Naive thymus-derived CD4-positive, alpha-beta T cell (primary cell): ENCODE results near the gene HAS3. TPM values are rescaled to one million over a fixed set of nuclear protein-coding genes. Genes with fewer than 3 reads are reported as not detected.
A peak's percentile ranks its signal among the peaks of the same experiment; 100 is the strongest.

Source experiments
- ATAC-seq: fragments of 150-1000 bp; cut with Tn5 transposase; 2 replicates; pipeline ENCODE4 v1.10.0; 2021; ENCODE audit warnings: mild to moderate bottlenecking, moderate library complexity
- CTCF ChIA-PET: fragments of 350-600 bp; sonication (Branson Sonifier 250); formaldehyde crosslinking; loops from one replicate; lab custom pipeline; 2021; ENCODE audit warnings: antibody characterized with exemption; lab: Charles Lee
- POLR2A ChIA-PET: fragments of 350-600 bp; sonication (Branson Sonifier 250); formaldehyde crosslinking; loops from one replicate; lab custom pipeline; 2021; ENCODE audit warnings: antibody characterized with exemption, inconsistent platforms; lab: Charles Lee
- DNase-seq, 9 donors: peaks; one replicate each; pipeline versions ENCODE4 v3.0.0 to v3.0.0-alpha.2; 2020 to 2022; ENCODE audit warnings: mixed read lengths in 1 of 9
- H3K27ac ChIP-seq: one replicate; pipeline ENCODE4 v1.7.0; 2013; ENCODE audit warnings: mild to moderate bottlenecking, low read depth, low read length, moderate library complexity
- H3K27me3 ChIP-seq, 2 donors: one replicate each; pipeline ENCODE4 v1.7.0; 2013; ENCODE audit warnings: low read length in 2 of 2, mild to moderate bottlenecking in 2 of 2, moderate library complexity in 2 of 2; ENCODE audit not compliant: control insufficient read depth in 2 of 2, insufficient read depth in 2 of 2
- H3K36me3 ChIP-seq, 3 experiments: 1 replicate in 2 of 3; 2 replicates in 1 of 3; pipeline ENCODE4 v1.7.0; 2013; ENCODE audit warnings: low read length in 3 of 3, mild to moderate bottlenecking in 3 of 3, moderate library complexity in 1 of 3; ENCODE audit not compliant: insufficient read depth in 3 of 3, control insufficient read depth in 2 of 3
- H3K4me1 ChIP-seq, 2 donors: one replicate each; pipeline ENCODE4 v1.7.0; 2013; ENCODE audit warnings: low read length in 2 of 2, mild to moderate bottlenecking in 2 of 2, moderate library complexity in 1 of 2; ENCODE audit not compliant: control insufficient read depth in 2 of 2, insufficient read depth in 2 of 2
- H3K4me3 ChIP-seq: 2 replicates; pipeline ENCODE4 v1.7.0; 2013; ENCODE audit warnings: mild to moderate bottlenecking, low read length
- H3K9me3 ChIP-seq, 3 experiments: 1 replicate in 2 of 3; 2 replicates in 1 of 3; pipeline ENCODE4 v1.7.0; 2013; ENCODE audit warnings: low read length in 3 of 3; ENCODE audit not compliant: control insufficient read depth in 2 of 3
- H3K27ac Mint-ChIP-seq, 9 donors: one replicate each; pipeline ENCODE4 v1.8.0; 2020 to 2022; ENCODE audit warnings: mixed read lengths in 9 of 9, mild to moderate bottlenecking in 8 of 9, moderate library complexity in 5 of 9, inconsistent platforms in 2 of 9
- H3K27me3 Mint-ChIP-seq, 5 donors: one replicate each; pipeline ENCODE4 v1.8.0; 2021 to 2022; ENCODE audit warnings: mixed read lengths in 5 of 5, mild to moderate bottlenecking in 1 of 5
- H3K36me3 Mint-ChIP-seq, 5 donors: one replicate each; pipeline ENCODE4 v1.8.0; 2020 to 2022; ENCODE audit warnings: mixed read lengths in 5 of 5, mild to moderate bottlenecking in 3 of 5, inconsistent platforms in 1 of 5
- H3K4me1 Mint-ChIP-seq, 7 donors: one replicate each; pipeline ENCODE4 v1.8.0; 2020 to 2022; ENCODE audit warnings: mixed read lengths in 7 of 7, mild to moderate bottlenecking in 3 of 7, inconsistent platforms in 1 of 7
- H3K4me3 Mint-ChIP-seq, 10 donors: one replicate each; pipeline ENCODE4 v1.8.0; 2020 to 2022; ENCODE audit warnings: mild to moderate bottlenecking in 10 of 10, mixed read lengths in 10 of 10, moderate library complexity in 6 of 10, inconsistent platforms in 2 of 10
- H3K9me3 Mint-ChIP-seq, 11 donors: one replicate each; pipeline ENCODE4 v1.8.0; 2020 to 2022; ENCODE audit warnings: mixed read lengths in 11 of 11, mild to moderate bottlenecking in 4 of 11, inconsistent platforms in 1 of 11, moderate library complexity in 1 of 11
- intact Hi-C, 2 donors: fragments of 100-400 bp; cut with micrococcal nuclease; formaldehyde crosslinking; loops; one replicate each; pipeline ENCODE4 v1.15.1; 2023
- polyA plus RNA-seq, 2 donors: library from polyadenylated mRNA; unstranded; fragments of 300-500 nt; fragmentation: Illumina TruSeq; gene quantifications; one replicate each; pipeline ENCODE4 v1.2.3, GENCODE V29; 2021
- total RNA-seq, 6 experiments: library from RNA in 5 of 6; stranded (reverse) in 5 of 6; gene quantifications; 1 replicate in 5 of 6; 2 replicates in 1 of 6; pipeline ENCODE4 v1.2.3 and lab custom pipeline; 2021 to 2026

Gene HAS3
- total and polyA plus RNA-seq, 7 experiments from 2014 or later = 0.24 to 4.2 (median 2.9) TPM; not detected in 1

GRCh38 chr16:69165584-69165983 lies 60.1 kb downstream of the HAS3 start:
- H3K4me3 ChIP-seq = no peak overlapping the region
- H3K27ac ChIP-seq = no peak overlapping the region
- CTCF ChIA-PET = no interaction called here
- intact Hi-C loops = loop anchor here in 1 of 2 donors (5.0 kb wide), 1 partner anchor 122 kb away; no protein-coding TSS in a partner anchor
- DNase-seq (no peak), ATAC-seq (no peak)
- POLR2A ChIA-PET = interaction anchor here (0.7 to 1.4 kb wide), 4 partner anchors 21 to 25 kb away, joined by 3 read pairs; partner anchors contain the start of gene SNTB2
- H3K27ac Mint-ChIP-seq = peak overlapping the region in 4 of 9 donors; percentile 19 to 64 (median 39)
- peaks cover 8 to 14% of the 10 kb centered on the region in 2 donors for H3K4me1 ChIP-seq
- peaks cover 15 to 27% (median 22%) of the 10 kb centered on the region in 7 donors for H3K4me1 Mint-ChIP-seq
- H3K4me3 Mint-ChIP-seq = peak overlapping the region in 1 of 10 donors; percentile 18
- H3K9me3 ChIP-seq = no peaks in the 10 kb centered on the region
- peaks cover 0 to 42% (median 28%) of the 10 kb centered on the region in 5 donors for H3K36me3 Mint-ChIP-seq
- H3K36me3 ChIP-seq = peaks cover 7 to 60% (median 7%) of the 10 kb centered on the region in 3 experiments
- H3K27me3 Mint-ChIP-seq = no peaks in the 10 kb centered on the region
- no peaks in the 10 kb centered on the region for H3K27me3 ChIP-seq
- H3K9me3 Mint-ChIP-seq = no peaks in the 10 kb centered on the region

- Mint-ChIP-seq H3K36me3 (peaks cover 0 to 35% (median 23%) of the 10 kb centered on the region in 5 donors), H3K4me3 (peak overlapping the region in 8 of 10 donors; percentile 1 to 63 (median 20)), H3K27ac (peak overlapping the region in 8 of 9 donors; percentile 19 to 87 (median 54)), H3K9me3 (no peaks in the 10 kb centered on the region), H3K4me1 (peaks cover 15 to 31% (median 22%) of the 10 kb centered on the region in 7 donors), H3K27me3 (no peaks in the 10 kb centered on the region)
- peak in 7 of 9 donors; percentile 5 to 77 (median 25) for DNase-seq
- Histone ChIP-seq H3K27ac (peak overlapping the region; percentile 11), H3K9me3 (no peaks in the 10 kb centered on the region), H3K4me3 (no peak overlapping the region), H3K4me1 (peaks cover 8 to 14% of the 10 kb centered on the region in 2 donors), H3K36me3 (peaks cover 3 to 52% (median 7%) of the 10 kb centered on the region in 3 experiments), H3K27me3 (no peaks in the 10 kb centered on the region)
- ChIA-PET POLR2A (interaction anchor here (0.7 to 1.6 kb wide), 3 partner anchors 15 to 22 kb away, joined by 3 read pairs; partner anchors contain the start of gene SNTB2), CTCF (interaction anchor here (0.6 to 1.2 kb wide), 2 partner anchors 22 to 120 kb away, joined by 3 read pairs; no protein-coding TSS in a partner anchor)
- peak; percentile 72 for ATAC-seq
- intact Hi-C loops = loop anchor here (1.0 to 5.0 kb wide), 3 partner anchors 20 to 121 kb away; no protein-coding TSS in a partner anchor
These were observed 60.9 kb downstream of the HAS3 start for GRCh38 chr16:69166221-69166833.

- Mint-ChIP-seq H3K9me3 (no peaks in the 10 kb centered on the region), H3K27me3 (no peaks in the 10 kb centered on the region), H3K36me3 (peaks cover 0 to 38% (median 23%) of the 10 kb centered on the region in 5 donors), H3K27ac (peak overlapping the region in 7 of 9 donors; percentile 19 to 87 (median 51)), H3K4me1 (peaks cover 15 to 32% (median 22%) of the 10 kb centered on the region in 7 donors), H3K4me3 (peak overlapping the region in 5 of 10 donors; percentile 5 to 50 (median 26))
- peaks cover 0 to 47% (median 7%) of the 10 kb centered on the region in 3 experiments for H3K36me3 ChIP-seq
- H3K27me3 ChIP-seq = no peaks in the 10 kb centered on the region
- DNase-seq (no peak), ATAC-seq (no peak)
- ChIA-PET POLR2A (interaction anchor here (0.7 to 1.6 kb wide), 3 partner anchors 14 to 136 kb away, joined by 3 to 4 read pairs (median 3); no protein-coding TSS in a partner anchor), CTCF (interaction anchor here (0.5 to 1.2 kb wide), 5 partner anchors 21 to 1522 kb away, joined by 3 to 7 read pairs (median 4); partner anchors contain the start of gene CARMIL2)
- no peaks in the 10 kb centered on the region for H3K9me3 ChIP-seq
- H3K4me3 ChIP-seq = no peak overlapping the region
- H3K4me1 ChIP-seq = peaks cover 8 to 14% of the 10 kb centered on the region in 2 donors
- intact Hi-C loops = loop anchor here (1.0 to 5.0 kb wide), 3 partner anchors 19 to 120 kb away; no protein-coding TSS in a partner anchor
- H3K27ac ChIP-seq = peak overlapping the region; percentile 11
These were observed 61.8 kb downstream of the HAS3 start for GRCh38 chr16:69166946-69167930.

Other genes starting within 250 kb of the HAS3 start
- gene CHTF8, start 26.9 kb downstream of the HAS3 start, total RNA-seq = 100 to 1,000 TPM in 3 of 5 experiments, 10 to 100 TPM in 2; 53.3 to 142 (median 133) TPM
- gene CHTF8, start 26.9 kb downstream of the HAS3 start, polyA plus RNA-seq = 100 to 1,000 TPM; 178 to 210 TPM
- gene UTP4, start 27.0 kb downstream of the HAS3 start, total RNA-seq = 10 to 100 TPM; 31.9 to 56.5 (median 35.1) TPM
- 10 to 100 TPM; 61.1 to 82.0 TPM for gene UTP4, start 27.0 kb downstream of the HAS3 start, polyA plus RNA-seq
- gene SNTB2, start 81.5 kb downstream of the HAS3 start, total RNA-seq = 10 to 100 TPM in 4 of 5 experiments, 1 to 10 TPM in 1; 9.7 to 16.4 (median 12.1) TPM
- 1 to 10 TPM; 3.0 to 6.2 TPM for gene SNTB2, start 81.5 kb downstream of the HAS3 start, polyA plus RNA-seq
- 10 to 100 TPM; 36.7 to 53.7 (median 46.9) TPM for gene VPS4A, start 205.7 kb downstream of the HAS3 start, total RNA-seq
- 10 to 100 TPM; 29.7 to 44.4 TPM for gene VPS4A, start 205.7 kb downstream of the HAS3 start, polyA plus RNA-seq
- 10 to 100 TPM in 2 of 5 experiments, 1 to 10 TPM in 3; 4.6 to 11.8 (median 9.5) TPM for gene PDF, start 224.9 kb downstream of the HAS3 start, total RNA-seq
- gene PDF, start 224.9 kb downstream of the HAS3 start, polyA plus RNA-seq = 10 to 100 TPM; 15.9 to 24.5 TPM
- 10 to 100 TPM; 29.5 to 73.7 (median 37.4) TPM for gene COG8, start 233.9 kb downstream of the HAS3 start, total RNA-seq
- 10 to 100 TPM; 38.7 to 52.0 TPM for gene COG8, start 233.9 kb downstream of the HAS3 start, polyA plus RNA-seq
- gene NIP7, start 234.1 kb downstream of the HAS3 start, total RNA-seq = 10 to 100 TPM; 22.1 to 40.9 (median 30.3) TPM
- gene NIP7, start 234.1 kb downstream of the HAS3 start, polyA plus RNA-seq = 10 to 100 TPM; 19.5 to 20.2 TPM
- gene TMED6, start 246.1 kb downstream of the HAS3 start, total RNA-seq = 1 to 10 TPM; 1.8 to 6.3 (median 2.9) TPM
- under 1 TPM in 1 of 2 donors, not detected in 1; 0.21 TPM for gene TMED6, start 246.1 kb downstream of the HAS3 start, polyA plus RNA-seq